Measurements from ENCODE around the gene GABRG3. TPM values are rescaled to one million over a fixed set of nuclear protein-coding genes. Genes with fewer than 3 reads are reported as not detected.

GABRG3 gene
- total and polyA plus RNA-seq, 2 of the 4 experiments (the other 2 are of a cell fraction), result not detected

GRCh38 chr15:27500206-27500605 lies 529.2 kb downstream of the GABRG3 start:
- BruUV-seq (replicated peaks), result no TSS peak
- ATAC-seq (ENCODE audit: low read depth) (no peak), DNase-seq (no peak)
- WGBS, 2 experiments (ENCODE audit: extremely low coverage in 2 of 2, insufficient read length in 1 of 2), result 75% methylated on average over 2 of the region's 15 CpGs; no CpG with 5 or more reads in 1 of the 2 experiments
- no peak overlapping the region for H2BK15ac ChIP-seq (ENCODE audit: low read depth, low read length)
- H3K9me3 ChIP-seq (ENCODE audit: control insufficient read depth, insufficient read depth, low read length), result peaks cover 26% of the 10 kb centered on the region
- H4K91ac ChIP-seq (ENCODE audit: insufficient read depth, low read depth, low read length), result no peak overlapping the region
- dilution Hi-C loops (cut with HindIII; ENCODE audit: low sequenced_read_pairs, unreplicated experiment), result no loop called here
- H4K8ac ChIP-seq (ENCODE audit: low read depth in 2 of 2, low read length in 2 of 2), result no peak overlapping the region
- no peaks in the 10 kb centered on the region for H4K20me1 ChIP-seq (ENCODE audit: insufficient read depth, low read length)
- no peak overlapping the region for H2AK9ac ChIP-seq (replicated peaks; ENCODE audit: low read depth, low read length, poor library complexity)
- in situ Hi-C loops (cut with MboI; ENCODE audit: low sequenced_read_pairs), result no loop called here
- H3K4ac ChIP-seq (ENCODE audit: low read depth, low read length), result no peak overlapping the region
- H3K18ac ChIP-seq (ENCODE audit: low read depth, low read length), result no peak overlapping the region
- H3K27me3 ChIP-seq (ENCODE audit: control insufficient read depth, insufficient read depth, low read length), result no peaks in the 10 kb centered on the region
- H3K36me3 ChIP-seq (ENCODE audit: control insufficient read depth, insufficient read depth, low read length), result no peaks in the 10 kb centered on the region
- no peak overlapping the region for H3K14ac ChIP-seq (replicated peaks; ENCODE audit: low read depth, low read length)
- TF ChIP-seq MAFK (IDR thresholded peaks at IDR 0.05; ENCODE audit: low read depth, low read length), result no peak
- no peak for TF ChIP-seq MXI1 (IDR thresholded peaks at IDR 0.05; ENCODE audit: borderline replicate concordance, low read depth, low read length)
- TF ChIP-seq ELK1 (IDR thresholded peaks at IDR 0.05; ENCODE audit: borderline replicate concordance, low read depth, low read length), result no peak
- no peak for TF ChIP-seq CHD1 (IDR thresholded peaks at IDR 0.05; ENCODE audit: low read depth, low read length)
- no peak for TF ChIP-seq BHLHE40 (IDR thresholded peaks at IDR 0.05; ENCODE audit: low read depth, low read length)
- no peak for TF ChIP-seq CEBPB (IDR thresholded peaks at IDR 0.05; ENCODE audit: low read depth, low read length)
- TF ChIP-seq POLR2A (IDR thresholded peaks at IDR 0.05; ENCODE audit: low read depth, low read length), result no peak
- TF ChIP-seq FOS (IDR thresholded peaks at IDR 0.05; ENCODE audit: low read depth, low read length), result no peak
- no peak for TF ChIP-seq SMC3 (IDR thresholded peaks at IDR 0.05; ENCODE audit: low read depth, low read length)
- no peak for TF ChIP-seq RCOR1 (IDR thresholded peaks at IDR 0.05; ENCODE audit: insufficient replicate concordance, low read length)
- no peak for TF ChIP-seq USF2 (IDR thresholded peaks at IDR 0.05; ENCODE audit: low read depth, low read length)
- no peak for TF ChIP-seq NFE2L2 (IDR thresholded peaks at IDR 0.05; ENCODE audit: low read depth, low read length)
- no peak for TF ChIP-seq RFX5 (IDR thresholded peaks at IDR 0.05; ENCODE audit: low read depth, low read length)
- no peak for TF ChIP-seq RAD21 (IDR thresholded peaks at IDR 0.05; ENCODE audit: low read length)
- TF ChIP-seq MAZ (IDR thresholded peaks at IDR 0.05; ENCODE audit: borderline replicate concordance, low read depth, low read length), result no peak
- TF ChIP-seq CTCF (conservative IDR thresholded peaks at IDR 0.05; ENCODE audit: low read depth, low read length), result no peak
- intact Hi-C loops (cut with micrococcal nuclease), result no loop called here
- H3K4me3 ChIP-seq (ENCODE audit: insufficient read depth, low read depth, low read length), result no peak overlapping the region
- no peak overlapping the region for H2BK5ac ChIP-seq (ENCODE audit: low read depth, low read length, poor library complexity, severe bottlenecking)
- no peak overlapping the region for H2BK20ac ChIP-seq (ENCODE audit: low read depth, low read length)
- no peak overlapping the region for H3K9ac ChIP-seq (ENCODE audit: low read depth, low read length)
- H3K23ac ChIP-seq (ENCODE audit: low read depth, low read length), result no peak overlapping the region
- H3K27ac ChIP-seq (ENCODE audit: insufficient read depth, low read length), result no peak overlapping the region
- H2AK5ac ChIP-seq (ENCODE audit: low read depth, low read length), result no peak overlapping the region
- no peaks in the 10 kb centered on the region for H3K79me1 ChIP-seq (ENCODE audit: low read depth in 1 of 2, low read length in 2 of 2)
- no peaks in the 10 kb centered on the region for H3K9me1 ChIP-seq (ENCODE audit: insufficient read depth, low read length)
- H2BK120ac ChIP-seq (ENCODE audit: low read depth, low read length), result no peak overlapping the region
- H2AFZ ChIP-seq (replicated peaks; ENCODE audit: low read length, poor library complexity), result no peak overlapping the region
- no peaks in the 10 kb centered on the region for H3K4me1 ChIP-seq (ENCODE audit: control insufficient read depth, insufficient read depth, low read length)
- H3K56ac ChIP-seq (ENCODE audit: extremely low read depth, insufficient read depth, low read length), result no peak overlapping the region
- no peak overlapping the region for H4K5ac ChIP-seq (ENCODE audit: low read depth, low read length)
- CTCF ChIA-PET, result no interaction called here
- POLR2A ChIA-PET (ENCODE audit: unreplicated experiment), result no interaction called here
- no peak overlapping the region for H3K4me2 ChIP-seq (ENCODE audit: low read depth, low read length)

Data from IMR-90 (cell line).